Activated T-helper 1 cell treated with anti-CD3 and anti-CD28 coated beads, Interleukin-12 subunit alpha, Interleukin-12 subunit beta, Interleukin-2, Interleukin-4 antibody, amounts not matched to agents 30 ng/mL and 10 ng/mL and 1 ng/mL, durations not matched to agents 14 hours and 24 hours and 36 hours (primary cell): ENCODE data around the gene AGRP. TPM values are rescaled to one million over a fixed set of nuclear protein-coding genes. Genes with fewer than 3 reads are reported as not detected.
"Not testable (repeated sequence)": the region's sequence is repeated elsewhere in the genome, so short reads cannot be mapped to it uniquely, and the experiment has no call there.

Experiments
- DNase-seq: peaks from one replicate; pipeline ENCODE4 v3.0.0; 2021; ENCODE audit warnings: low spot score
- H3K27ac Mint-ChIP-seq: one replicate; pipeline ENCODE4 v1.8.0; 2021; ENCODE audit warnings: mild to moderate bottlenecking, mixed read lengths
- H3K27me3 Mint-ChIP-seq: one replicate; pipeline ENCODE4 v1.8.0; 2022; ENCODE audit warnings: mild to moderate bottlenecking, moderate library complexity, mixed read lengths; ENCODE audit not compliant: insufficient read depth
- H3K36me3 Mint-ChIP-seq: one replicate; pipeline ENCODE4 v1.8.0; 2021; ENCODE audit warnings: low read depth, mixed read lengths
- H3K4me1 Mint-ChIP-seq: one replicate; pipeline ENCODE4 v1.8.0; 2021; ENCODE audit warnings: low read depth, mixed read lengths
- H3K4me3 Mint-ChIP-seq: one replicate; pipeline ENCODE4 v1.8.0; 2021; ENCODE audit warnings: mild to moderate bottlenecking, moderate library complexity, mixed read lengths
- H3K9me3 Mint-ChIP-seq: one replicate; pipeline ENCODE4 v1.8.0; 2021; ENCODE audit warnings: mixed read lengths
- intact Hi-C: fragments of 100-400 bp; cut with micrococcal nuclease; formaldehyde crosslinking; loops from one replicate; pipeline ENCODE4 v1.15.1; 2024
- total RNA-seq: library from RNA; stranded (reverse); gene quantifications from 2 replicates; pipeline ENCODE4 v1.2.3, GENCODE V29; 2022

AGRP gene
- total RNA-seq, 1 donor from 2014 or later = not detected

DNA sequence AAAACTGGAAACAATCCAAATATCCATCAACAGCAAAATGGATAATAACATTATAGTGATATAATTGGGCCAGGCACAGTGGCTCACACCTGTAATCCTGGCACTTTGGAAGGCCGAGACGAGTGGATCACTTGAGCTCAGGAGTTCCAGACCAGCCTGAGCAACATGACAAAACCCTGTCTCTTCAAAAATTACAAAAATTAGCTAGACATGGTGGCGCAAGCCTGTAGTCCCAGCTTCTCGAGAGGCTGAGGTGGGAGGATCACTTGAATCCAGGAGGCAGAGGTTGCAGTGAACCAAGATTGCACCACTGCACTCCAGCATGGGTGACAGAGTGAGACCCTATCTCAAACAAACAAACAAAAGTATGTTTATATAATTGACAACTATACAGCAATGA is 4.2 kb upstream of the AGRP start:
- intact Hi-C loops, H3K4me3 Mint-ChIP-seq, H3K27ac Mint-ChIP-seq, H3K36me3 Mint-ChIP-seq, H3K9me3 Mint-ChIP-seq, H3K27me3 Mint-ChIP-seq, DNase-seq: not testable (repeated sequence)
- peaks cover 13% of the 10 kb centered on the region for H3K4me1 Mint-ChIP-seq

DNA sequence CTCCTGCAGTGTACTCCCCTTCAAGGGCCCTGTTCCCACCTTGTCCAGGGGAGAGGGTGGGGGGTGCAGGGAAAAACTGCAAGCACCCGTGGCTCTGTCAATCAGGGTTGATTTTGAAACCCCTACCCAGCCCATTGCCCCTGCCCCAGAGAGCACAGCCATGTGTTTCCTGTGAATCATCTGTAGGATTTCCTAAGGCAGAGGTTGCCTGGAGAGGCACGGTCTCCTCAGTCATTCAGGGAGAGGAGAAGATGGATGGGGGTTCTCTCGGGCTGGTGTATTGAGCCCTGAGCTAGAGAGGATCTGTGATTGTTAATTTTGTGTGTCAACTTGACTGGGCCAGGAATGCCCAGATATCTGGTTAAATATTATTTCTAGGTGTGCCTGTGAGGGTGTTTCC is 3.5 kb upstream of the AGRP start:
- DNase-seq = no peak
- H3K4me1 Mint-ChIP-seq = peaks cover 21% of the 10 kb centered on the region
- H3K36me3 Mint-ChIP-seq = peaks cover 7% of the 10 kb centered on the region
- intact Hi-C loops = no loop called here
- no peak overlapping the region for H3K27ac Mint-ChIP-seq
- no peaks in the 10 kb centered on the region for H3K9me3 Mint-ChIP-seq
- no peak overlapping the region for H3K4me3 Mint-ChIP-seq
- no peaks in the 10 kb centered on the region for H3K27me3 Mint-ChIP-seq

DNA sequence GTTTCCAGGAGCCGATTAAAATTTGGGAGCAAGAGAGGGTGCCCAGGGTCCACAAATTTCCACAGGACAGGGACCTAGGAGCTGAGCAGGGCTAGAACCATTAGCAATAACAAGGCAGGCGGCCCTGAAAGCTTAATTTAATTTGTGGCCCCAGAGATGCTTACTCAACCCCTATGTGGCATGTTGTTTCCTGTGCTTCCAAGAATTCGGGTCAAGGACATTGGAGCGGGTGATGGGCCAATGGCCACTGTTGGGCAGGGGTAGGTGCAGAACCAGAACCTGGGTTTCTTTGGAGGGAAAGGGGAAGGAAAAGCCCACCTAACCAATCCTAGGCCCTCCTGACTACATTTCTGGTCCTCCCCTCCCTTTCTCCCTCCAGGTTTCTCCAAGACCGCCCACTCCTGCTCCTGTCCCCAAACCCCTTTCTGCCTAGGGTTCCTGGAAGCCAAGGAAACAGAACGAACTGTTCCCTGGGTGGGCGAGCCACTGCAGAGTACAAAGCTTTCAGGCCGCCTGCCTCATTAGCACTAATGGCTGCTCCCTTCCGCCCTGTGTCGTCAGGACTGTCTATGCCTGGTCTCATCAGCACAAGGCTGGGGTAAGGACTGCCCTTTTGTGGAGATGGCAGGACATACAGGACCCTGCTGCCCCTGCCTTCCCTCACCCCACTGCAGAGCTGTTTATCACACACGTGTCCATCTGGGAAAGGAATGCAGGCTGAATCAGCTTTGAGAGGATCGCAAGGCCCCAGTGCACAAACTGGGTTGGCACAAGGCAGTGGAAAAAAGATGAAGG is 581 bp upstream of the AGRP start:
- Mint-ChIP-seq H3K27ac (peak overlapping the region; percentile 61), H3K4me1 (peaks cover 24% of the 10 kb centered on the region), H3K4me3 (peak overlapping the region; percentile 30), H3K9me3 (no peaks in the 10 kb centered on the region), H3K27me3 (no peaks in the 10 kb centered on the region), H3K36me3 (peaks cover 6% of the 10 kb centered on the region)
- intact Hi-C loops = no loop called here
- DNase-seq = no peak

DNA sequence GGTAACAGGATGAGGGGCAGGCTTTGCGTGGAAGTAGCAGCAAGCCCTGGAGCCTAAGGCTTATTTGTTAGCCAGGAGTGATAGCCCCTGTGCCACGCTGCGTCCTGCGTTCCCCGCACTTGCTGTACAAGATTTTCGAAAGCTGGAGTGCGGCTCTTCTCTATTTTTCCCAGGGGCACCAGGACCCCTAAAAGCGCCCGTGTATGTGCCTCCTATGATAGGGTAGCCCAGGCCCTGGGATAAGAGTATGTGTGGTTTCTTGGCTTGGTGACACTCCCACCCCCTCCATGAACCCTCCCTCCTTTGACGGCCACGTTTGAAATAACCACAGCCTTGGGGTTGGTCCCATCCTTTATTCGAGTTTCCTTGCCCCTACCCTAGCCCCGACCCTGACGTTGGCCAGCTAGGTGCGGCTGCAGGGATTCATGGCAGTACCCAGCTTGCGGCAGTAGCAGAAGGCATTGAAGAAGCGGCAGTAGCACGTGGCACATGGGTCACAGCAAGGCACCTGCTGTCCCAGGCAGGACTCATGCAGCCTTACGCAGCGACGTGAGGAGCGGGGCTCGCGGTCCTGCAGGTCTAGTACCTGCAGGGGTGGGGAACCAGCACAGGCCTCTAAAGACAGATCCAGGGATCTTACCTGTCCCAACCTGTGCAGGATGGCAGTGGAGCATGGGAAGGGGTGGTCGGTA is 968 bp downstream of the AGRP start:
- DNase-seq = no peak
- Mint-ChIP-seq H3K27me3 (no peaks in the 10 kb centered on the region), H3K36me3 (peaks cover 6% of the 10 kb centered on the region), H3K4me1 (peaks cover 17% of the 10 kb centered on the region), H3K4me3 (peak overlapping the region; percentile 89), H3K27ac (peak overlapping the region; percentile 97), H3K9me3 (no peaks in the 10 kb centered on the region)
- intact Hi-C loops = no loop called here

DNA sequence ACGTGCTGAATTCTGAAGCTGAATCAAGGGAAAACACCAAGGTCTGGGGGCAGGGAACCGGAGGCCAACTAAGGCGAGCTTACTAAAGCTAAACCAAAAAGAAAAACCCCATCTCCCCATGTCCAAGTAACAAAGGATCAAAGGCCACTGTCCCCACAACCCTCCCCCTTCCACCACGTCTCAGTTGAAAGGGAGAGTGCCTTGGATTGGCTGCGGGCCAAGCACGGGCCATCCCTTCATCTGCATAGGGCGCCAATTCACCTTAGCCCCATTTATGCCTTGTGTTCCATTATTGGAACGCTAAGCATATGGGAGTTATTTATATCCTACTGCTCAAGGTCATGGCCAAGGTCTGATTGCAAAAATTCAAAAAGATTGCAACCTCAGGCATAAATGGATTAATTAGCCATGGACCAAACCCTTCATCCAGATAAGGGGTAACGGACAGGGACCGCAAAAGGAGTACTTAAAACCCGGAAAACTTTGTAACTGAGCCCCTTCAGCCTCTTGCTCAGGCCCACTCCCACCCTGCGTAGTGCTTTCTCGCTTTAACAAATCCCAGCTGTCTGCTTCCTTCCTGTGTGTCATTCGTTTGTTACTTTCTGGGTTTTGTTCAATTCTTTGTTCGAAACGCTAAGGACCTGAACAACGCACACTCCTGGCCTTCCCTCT is 1.6 kb downstream of the AGRP start:
- Mint-ChIP-seq H3K9me3 (no peaks in the 10 kb centered on the region), H3K4me3 (peak overlapping the region; percentile 89), H3K27ac (peak overlapping the region; percentile 97), H3K36me3 (peaks cover 6% of the 10 kb centered on the region), H3K27me3 (no peaks in the 10 kb centered on the region), H3K4me1 (peaks cover 17% of the 10 kb centered on the region)
- DNase-seq = peak; percentile 44
- intact Hi-C loops = loop anchor here (1.0 to 2.0 kb wide), 14 partner anchors 13 to 601 kb away; partner anchors contain the start of genes ACD, CARMIL2, CENPT and CTCF

DNA sequence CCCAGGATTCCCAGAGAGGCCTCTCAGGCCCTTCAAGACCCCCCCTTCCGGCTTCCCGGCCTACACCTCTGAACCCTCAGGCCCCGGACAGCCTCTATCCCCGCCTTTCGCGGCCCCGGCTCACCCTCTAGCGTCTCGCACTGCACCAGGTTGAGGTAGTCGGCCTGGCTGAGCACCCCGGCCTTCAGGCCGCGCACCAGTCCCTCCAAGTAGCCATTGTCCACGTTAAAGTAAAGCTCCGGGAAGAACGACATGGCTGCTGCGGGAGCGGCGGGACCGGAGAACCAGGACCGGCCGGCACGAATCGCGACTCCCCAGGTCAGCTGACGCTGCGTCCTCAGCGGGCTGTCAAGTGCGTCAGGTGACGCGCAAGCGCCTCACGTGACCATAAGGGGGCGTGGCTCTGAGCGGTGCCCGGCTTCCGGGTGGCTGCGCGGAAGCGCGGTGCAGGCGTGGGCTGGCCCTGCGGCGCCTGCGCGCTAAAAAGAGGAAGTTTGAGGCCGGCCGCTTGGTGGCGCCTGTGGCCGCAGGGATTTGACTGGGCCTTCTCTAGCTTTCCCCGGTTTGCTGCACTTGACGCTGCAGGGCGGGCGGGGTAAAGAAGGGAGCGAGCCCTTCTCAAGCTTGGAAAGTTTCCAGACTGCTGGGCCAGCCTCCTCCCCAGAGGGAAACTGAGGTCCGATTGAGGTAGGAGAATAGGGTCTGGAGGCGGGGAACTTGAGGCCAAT is 2.4 kb downstream of the AGRP start, which contains the start of gene ATP6V0D1:
Gene ATP6V0D1 (minus strand): TSS at position 325 of the 728 bp plus-strand sequence. CDS start 71 bp downstream, at position 254.
- Mint-ChIP-seq H3K4me3 (peak within 1 kb of the TSS; percentile 89), H3K36me3 (peaks cover 6% of the 10 kb centered on the region), H3K27ac (peak within 1 kb of the TSS; percentile 97), H3K27me3 (no peaks in the 10 kb centered on the region), H3K9me3 (no peaks in the 10 kb centered on the region), H3K4me1 (peaks cover 17% of the 10 kb centered on the region)
- intact Hi-C loops = loop anchor here (1.0 to 2.0 kb wide), 14 partner anchors 13 to 601 kb away; partner anchors contain the start of genes ACD, CARMIL2, CENPT and CTCF
- DNase-seq = peak; percentile 99

DNA sequence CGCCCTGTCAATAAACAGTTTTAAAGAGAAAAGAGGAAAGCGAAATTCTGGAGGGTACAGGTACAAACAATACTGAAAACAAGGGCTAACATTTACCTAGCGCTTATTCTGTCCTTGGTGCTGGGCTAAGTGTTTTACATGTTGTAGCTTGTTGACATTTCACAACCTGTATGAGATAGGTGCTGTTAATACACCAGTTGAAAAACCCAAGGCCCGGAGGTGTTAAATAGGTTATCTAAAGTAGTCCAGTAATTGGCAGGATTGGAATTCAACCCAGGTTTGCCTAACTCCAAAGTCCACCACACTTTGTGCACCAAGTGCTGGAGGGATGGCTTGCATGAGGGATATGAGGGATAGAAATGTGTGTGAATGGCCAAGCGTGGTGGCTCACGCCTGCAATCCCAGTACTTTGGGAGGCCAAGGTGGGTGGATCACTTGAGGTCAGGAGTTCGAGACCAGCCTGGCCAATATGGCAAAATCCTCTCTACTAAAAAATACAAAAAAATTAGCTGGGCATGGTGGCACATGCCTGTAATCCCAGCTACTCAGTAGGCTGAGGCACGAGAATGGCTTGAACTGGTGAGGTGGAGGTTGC is 5.3 kb downstream of the AGRP start:
- no peaks in the 10 kb centered on the region for H3K9me3 Mint-ChIP-seq
- peaks cover 5% of the 10 kb centered on the region for H3K36me3 Mint-ChIP-seq
- peak overlapping the region; percentile 3 for H3K4me3 Mint-ChIP-seq
- no peak for DNase-seq
- H3K27me3 Mint-ChIP-seq = no peaks in the 10 kb centered on the region
- intact Hi-C loops = no loop called here
- H3K27ac Mint-ChIP-seq = no peak overlapping the region
- peaks cover 17% of the 10 kb centered on the region for H3K4me1 Mint-ChIP-seq

DNA sequence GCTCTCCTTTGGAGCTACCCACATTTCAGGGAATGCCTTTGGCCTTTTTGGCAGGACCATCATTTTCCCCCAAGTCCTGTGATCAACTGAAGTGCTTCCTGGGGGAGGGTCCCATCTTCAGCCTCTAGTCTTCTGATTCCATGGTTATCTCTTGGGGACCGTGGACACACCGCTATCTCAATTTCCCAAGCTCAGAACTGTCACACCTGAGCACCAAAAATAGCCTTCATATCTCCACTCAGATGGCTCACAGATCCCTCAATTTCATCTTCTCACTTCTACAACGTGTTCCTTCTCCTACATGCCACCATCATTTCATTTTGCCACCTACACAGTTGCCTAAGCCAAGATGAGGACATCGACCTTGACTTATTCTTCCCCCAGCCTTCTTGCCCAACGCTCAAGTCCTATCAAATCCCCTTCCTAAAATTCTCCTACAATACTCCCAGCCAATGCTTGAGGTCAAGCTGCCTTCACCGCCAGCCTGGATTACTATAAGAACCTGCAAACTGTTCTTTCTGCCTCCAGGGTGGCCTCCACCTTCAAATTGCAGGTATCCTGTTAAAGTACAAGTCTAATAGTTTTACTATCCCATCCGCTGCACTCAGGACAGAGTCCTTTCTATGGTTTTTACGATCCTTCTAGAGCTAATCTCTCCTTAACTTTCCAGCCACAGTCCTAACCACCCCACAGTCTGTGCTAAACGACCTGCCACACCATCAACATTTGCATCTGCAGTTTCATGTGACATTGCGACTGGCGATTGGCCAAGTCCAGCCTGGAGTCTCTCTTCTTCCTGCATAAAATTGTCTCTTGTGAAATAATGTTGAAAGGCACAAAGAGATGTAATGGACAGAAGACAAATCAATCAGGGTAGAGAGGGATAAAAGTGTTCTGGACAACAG is 8.5 kb downstream of the AGRP start:
- no peaks in the 10 kb centered on the region for H3K36me3 Mint-ChIP-seq
- DNase-seq = no peak
- intact Hi-C loops = no loop called here
- no peak overlapping the region for H3K27ac Mint-ChIP-seq
- H3K4me1 Mint-ChIP-seq = peaks cover 12% of the 10 kb centered on the region
- no peaks in the 10 kb centered on the region for H3K9me3 Mint-ChIP-seq
- H3K27me3 Mint-ChIP-seq = no peaks in the 10 kb centered on the region
- no peak overlapping the region for H3K4me3 Mint-ChIP-seq

DNA sequence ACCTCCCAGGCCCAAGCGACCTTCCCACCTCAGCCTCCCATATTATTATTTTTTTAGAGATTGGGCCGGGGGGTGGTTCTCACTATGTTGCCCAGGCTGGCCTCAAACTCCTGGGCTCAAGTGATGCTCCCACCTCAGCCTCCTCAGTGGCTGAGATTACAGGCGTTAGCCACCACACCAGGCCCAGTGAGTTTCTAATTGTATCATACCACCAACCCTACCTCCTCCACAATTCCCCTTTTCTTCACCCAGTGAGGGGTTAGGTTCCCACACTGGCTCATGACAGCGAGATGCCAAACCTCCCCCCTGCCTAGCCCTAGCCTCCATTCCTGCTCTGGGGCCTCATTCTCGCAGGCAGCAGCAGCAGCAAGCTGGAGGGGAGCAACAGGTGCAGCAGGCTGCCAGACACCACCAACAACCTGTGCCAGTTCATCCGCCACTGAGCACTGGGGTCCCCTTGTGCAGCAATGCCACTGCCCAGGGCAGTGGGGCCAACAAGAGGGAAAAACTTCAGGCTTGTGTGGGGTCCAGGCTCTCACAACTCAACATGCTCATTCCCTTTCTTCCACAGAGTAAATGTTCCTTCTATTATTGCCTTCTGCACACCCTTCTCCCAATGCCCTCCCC is 11.5 kb downstream of the AGRP start:
- DNase-seq = no peak
- Mint-ChIP-seq H3K27ac (no peak overlapping the region), H3K27me3 (no peaks in the 10 kb centered on the region), H3K9me3 (no peaks in the 10 kb centered on the region), H3K36me3 (no peaks in the 10 kb centered on the region), H3K4me1 (peaks cover 7% of the 10 kb centered on the region), H3K4me3 (no peak overlapping the region)
- intact Hi-C loops = no loop called here

DNA sequence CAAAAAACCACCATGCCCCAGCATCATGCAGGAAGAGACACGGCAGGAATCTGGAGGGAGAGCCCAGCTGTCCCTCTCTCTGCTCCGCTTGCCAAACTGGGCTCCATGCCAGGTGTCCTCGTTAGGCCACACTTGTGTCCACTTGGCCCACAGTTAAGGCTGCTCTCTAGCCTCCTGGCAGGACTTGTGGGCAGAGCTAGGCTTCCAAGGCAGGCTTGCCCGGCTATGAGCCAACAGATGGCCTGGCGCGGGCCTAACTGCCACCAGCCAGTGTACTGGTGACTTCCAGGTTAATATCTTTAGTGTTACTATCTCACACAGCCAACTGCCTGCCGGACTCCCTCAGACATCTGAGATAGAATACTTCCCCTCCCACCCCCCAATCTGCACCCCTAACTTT is 13.0 kb downstream of the AGRP start:
- H3K4me1 Mint-ChIP-seq = peaks cover 7% of the 10 kb centered on the region
- no peaks in the 10 kb centered on the region for H3K9me3 Mint-ChIP-seq
- intact Hi-C loops = no loop called here
- no peak overlapping the region for H3K4me3 Mint-ChIP-seq
- no peaks in the 10 kb centered on the region for H3K27me3 Mint-ChIP-seq
- no peaks in the 10 kb centered on the region for H3K36me3 Mint-ChIP-seq
- H3K27ac Mint-ChIP-seq = no peak overlapping the region
- no peak for DNase-seq

DNA sequence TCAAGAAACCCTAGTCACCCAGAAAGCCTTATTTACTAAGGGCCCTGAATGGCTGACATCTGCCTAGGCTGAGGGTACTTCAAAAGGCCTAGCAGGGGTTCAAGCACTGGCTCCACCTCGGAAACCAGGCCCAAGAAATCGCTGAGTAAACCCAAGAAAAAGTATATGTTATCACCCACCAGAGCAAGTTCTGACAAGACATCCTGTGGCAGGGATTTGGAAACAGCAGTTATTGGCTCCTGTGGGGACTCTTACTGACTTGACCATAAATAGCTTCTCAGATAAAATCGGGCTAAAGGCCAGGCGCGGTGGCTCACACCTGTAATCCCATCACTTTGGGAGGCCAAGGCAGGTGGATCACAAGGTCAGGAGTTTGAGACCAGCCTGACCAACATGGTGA is 14.6 kb downstream of the AGRP start:
- H3K27me3 Mint-ChIP-seq = no peaks in the 10 kb centered on the region
- no peak overlapping the region for H3K27ac Mint-ChIP-seq
- no peak overlapping the region for H3K4me3 Mint-ChIP-seq
- intact Hi-C loops = no loop called here
- peaks cover 7% of the 10 kb centered on the region for H3K4me1 Mint-ChIP-seq
- no peak for DNase-seq
- no peaks in the 10 kb centered on the region for H3K9me3 Mint-ChIP-seq
- no peaks in the 10 kb centered on the region for H3K36me3 Mint-ChIP-seq
